ENCODE data around the gene ETFB. TPM values are rescaled to one million over a fixed set of nuclear protein-coding genes. Genes with fewer than 3 reads are reported as not detected.

ETFB gene
- total RNA-seq, 1 donor from 2014 or later, result 114 TPM

DNA sequence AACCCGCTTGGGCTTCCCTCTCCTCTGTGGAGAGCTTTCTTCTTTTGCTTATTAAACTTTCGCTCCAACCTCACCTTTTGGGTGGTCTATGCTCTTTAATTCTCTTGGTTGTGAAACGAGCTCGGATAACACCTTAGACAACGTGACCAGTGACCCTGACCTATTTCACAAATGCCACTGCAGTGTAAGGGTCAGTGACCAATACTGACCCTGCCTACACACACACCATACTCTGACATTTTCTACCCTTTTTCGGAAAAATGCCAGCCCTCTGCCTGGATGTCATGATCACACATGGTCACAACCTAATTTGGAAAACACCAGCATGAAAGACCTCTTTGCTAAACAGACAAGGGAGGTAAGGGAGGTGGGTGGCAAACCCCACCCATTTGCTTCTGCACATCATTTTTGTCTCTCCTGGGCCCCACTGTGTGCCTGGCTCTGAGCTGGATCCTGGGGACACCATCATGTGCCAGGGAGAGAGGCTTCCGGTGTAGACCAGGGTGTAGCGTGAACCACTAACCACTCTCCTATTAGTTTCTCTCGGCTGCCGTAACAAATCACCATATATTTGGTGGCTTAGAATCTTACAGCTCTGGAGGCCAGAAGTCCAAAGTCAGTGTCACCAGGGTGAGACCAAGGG, 9.9 kb downstream of the ETFB start:
- no peaks in the 10 kb centered on the region for H3K9me3 ChIP-seq
- no peak for DNase-seq (ENCODE audit: extremely low spot score in 2 of 2)
- no peak overlapping the region for H3K27ac ChIP-seq
- TF ChIP-seq, protein P1, sequence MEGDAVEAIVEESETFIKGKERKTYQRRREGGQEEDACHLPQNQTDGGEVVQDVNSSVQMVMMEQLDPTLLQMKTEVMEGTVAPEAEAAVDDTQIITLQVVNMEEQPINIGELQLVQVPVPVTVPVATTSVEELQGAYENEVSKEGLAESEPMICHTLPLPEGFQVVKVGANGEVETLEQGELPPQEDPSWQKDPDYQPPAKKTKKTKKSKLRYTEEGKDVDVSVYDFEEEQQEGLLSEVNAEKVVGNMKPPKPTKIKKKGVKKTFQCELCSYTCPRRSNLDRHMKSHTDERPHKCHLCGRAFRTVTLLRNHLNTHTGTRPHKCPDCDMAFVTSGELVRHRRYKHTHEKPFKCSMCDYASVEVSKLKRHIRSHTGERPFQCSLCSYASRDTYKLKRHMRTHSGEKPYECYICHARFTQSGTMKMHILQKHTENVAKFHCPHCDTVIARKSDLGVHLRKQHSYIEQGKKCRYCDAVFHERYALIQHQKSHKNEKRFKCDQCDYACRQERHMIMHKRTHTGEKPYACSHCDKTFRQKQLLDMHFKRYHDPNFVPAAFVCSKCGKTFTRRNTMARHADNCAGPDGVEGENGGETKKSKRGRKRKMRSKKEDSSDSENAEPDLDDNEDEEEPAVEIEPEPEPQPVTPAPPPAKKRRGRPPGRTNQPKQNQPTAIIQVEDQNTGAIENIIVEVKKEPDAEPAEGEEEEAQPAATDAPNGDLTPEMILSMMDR (IDR thresholded peaks at IDR 0.05), result no peak
- TF ChIP-seq POLR2AphosphoS5 (IDR thresholded peaks at IDR 0.05; ENCODE audit: insufficient read depth in 1 of 2, low read depth in 1 of 2) (no peak), POLR2A (IDR thresholded peaks at IDR 0.05) (no peak)
- H3K4me3 ChIP-seq, result no peak overlapping the region
- intact Hi-C loops (cut with DNase I), result no loop called here
- H3K27me3 ChIP-seq, result no peaks in the 10 kb centered on the region
- H3K4me1 ChIP-seq, result peaks cover 22% of the 10 kb centered on the region
- no peaks in the 10 kb centered on the region for H3K36me3 ChIP-seq

DNA sequence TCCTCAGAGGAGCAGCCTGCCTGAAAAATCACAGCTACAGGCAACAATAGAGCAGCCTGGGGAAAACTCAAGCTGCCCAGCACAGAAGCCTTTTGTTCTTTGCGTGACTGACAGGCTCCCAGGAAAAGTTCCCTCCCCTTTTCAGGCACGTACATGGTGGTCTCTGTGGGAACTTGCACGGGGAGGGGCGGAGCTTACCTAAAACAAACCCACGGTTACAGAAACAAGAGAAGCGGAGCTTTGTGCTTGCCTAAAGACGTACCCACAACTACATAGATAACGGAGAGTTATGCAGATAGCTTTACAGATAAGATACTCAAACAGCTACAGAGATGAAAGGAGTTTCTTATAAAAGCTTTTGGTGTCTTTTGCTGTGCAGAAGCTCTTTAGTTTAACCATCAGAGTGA, 11.4 kb downstream of the ETFB start:
- no peaks in the 10 kb centered on the region for H3K36me3 ChIP-seq
- no peaks in the 10 kb centered on the region for H3K9me3 ChIP-seq
- intact Hi-C loops (cut with DNase I), result no loop called here
- DNase-seq (ENCODE audit: extremely low spot score in 2 of 2), result no peak
- H3K27ac ChIP-seq, result no peak overlapping the region
- peaks cover 18% of the 10 kb centered on the region for H3K4me1 ChIP-seq
- no peaks in the 10 kb centered on the region for H3K27me3 ChIP-seq
- TF ChIP-seq POLR2AphosphoS5 (IDR thresholded peaks at IDR 0.05; ENCODE audit: insufficient read depth in 1 of 2, low read depth in 1 of 2) (no peak), POLR2A (IDR thresholded peaks at IDR 0.05) (no peak)
- TF ChIP-seq, protein P1 (IDR thresholded peaks at IDR 0.05), result no peak
- no peak overlapping the region for H3K4me3 ChIP-seq

DNA sequence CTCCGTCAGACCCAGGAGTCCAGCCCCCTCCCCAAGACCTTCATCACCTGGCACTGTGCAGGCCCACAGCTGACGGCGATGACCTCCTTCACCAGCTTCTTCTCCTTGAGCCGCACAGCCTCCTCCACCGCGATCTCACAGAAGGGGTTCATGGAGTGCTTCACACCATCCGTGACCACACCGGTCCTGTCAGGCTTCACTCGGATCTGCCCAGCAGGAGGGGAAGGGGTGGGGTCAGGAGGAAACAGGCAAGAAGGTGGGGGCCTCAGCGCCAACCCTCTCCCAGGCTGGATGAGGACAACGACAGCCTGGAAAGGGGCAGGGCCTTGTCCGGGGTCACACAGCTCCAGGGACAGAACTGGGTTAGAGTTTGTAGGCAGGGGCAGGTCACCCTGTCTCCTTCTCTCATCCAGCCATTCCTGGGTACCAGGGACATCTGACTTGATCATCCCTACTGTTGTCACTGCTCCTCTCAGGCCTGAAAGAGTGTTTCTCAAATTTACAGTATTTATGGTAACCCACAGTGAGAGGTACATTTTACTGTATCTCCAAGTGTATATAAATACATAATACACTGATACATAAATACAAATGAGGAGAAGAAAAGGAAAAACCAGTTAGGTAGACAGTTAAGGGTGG, 12.0 kb downstream of the ETFB start:
- TF ChIP-seq POLR2A (IDR thresholded peaks at IDR 0.05) (no peak), POLR2AphosphoS5 (IDR thresholded peaks at IDR 0.05; ENCODE audit: insufficient read depth in 1 of 2, low read depth in 1 of 2) (no peak)
- TF ChIP-seq, protein P1 (IDR thresholded peaks at IDR 0.05), result no peak
- Histone ChIP-seq H3K36me3 (peaks cover 0 to 4% of the 10 kb centered on the region in 2 donors), H3K4me1 (peaks cover 13% of the 10 kb centered on the region), H3K4me3 (no peak overlapping the region), H3K27me3 (no peaks in the 10 kb centered on the region), H3K9me3 (no peaks in the 10 kb centered on the region), H3K27ac (no peak overlapping the region)
- DNase-seq (ENCODE audit: extremely low spot score in 2 of 2), result no peak
- intact Hi-C loops (cut with DNase I), result no loop called here

DNA sequence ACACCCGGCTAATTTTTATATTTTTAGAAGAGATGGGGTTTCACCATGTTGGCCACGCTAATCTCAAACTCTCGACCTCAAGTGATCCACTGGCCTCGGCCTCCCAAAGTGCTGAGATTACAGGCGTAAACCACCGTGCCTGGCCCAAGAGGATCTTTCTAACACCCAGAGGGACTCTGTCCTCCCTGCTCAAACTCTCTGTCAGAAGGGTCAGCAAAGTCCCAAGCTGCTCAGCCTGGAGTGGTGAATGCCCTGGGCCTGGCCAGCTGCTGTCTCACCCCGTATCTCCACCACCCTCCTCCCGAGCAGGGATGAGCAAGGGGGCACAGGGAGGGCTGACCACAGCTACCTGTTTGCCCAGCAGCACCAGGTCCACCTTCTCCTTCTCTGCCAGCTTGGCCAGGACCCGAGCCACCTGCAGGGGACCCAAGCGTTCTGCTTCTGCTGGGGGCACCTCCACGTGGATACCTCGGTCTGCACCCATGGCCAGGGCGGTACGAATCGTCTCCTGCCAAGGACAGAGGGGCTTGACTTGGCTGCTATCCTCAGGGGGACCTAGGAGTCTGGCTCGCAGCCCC, 13.3 kb downstream of the ETFB start:
- no peak for DNase-seq (ENCODE audit: extremely low spot score in 2 of 2)
- peaks cover 0 to 12% of the 10 kb centered on the region in 2 donors for H3K36me3 ChIP-seq
- H3K9me3 ChIP-seq, result no peaks in the 10 kb centered on the region
- intact Hi-C loops (cut with DNase I), result no loop called here
- TF ChIP-seq POLR2AphosphoS5 (IDR thresholded peaks at IDR 0.05; ENCODE audit: insufficient read depth in 1 of 2, low read depth in 1 of 2), result no peak
- no peak for TF ChIP-seq POLR2A (IDR thresholded peaks at IDR 0.05)
- TF ChIP-seq, protein P1 (IDR thresholded peaks at IDR 0.05), result no peak
- no peak overlapping the region for H3K27ac ChIP-seq
- H3K27me3 ChIP-seq, result no peaks in the 10 kb centered on the region
- H3K4me3 ChIP-seq, result no peak overlapping the region
- H3K4me1 ChIP-seq, result peaks cover 8% of the 10 kb centered on the region

Data from vagina (tissue), 2 donors.